Stomach (tissue), 9 donors: ENCODE data around the gene FAM25A. TPM values are rescaled to one million over a fixed set of nuclear protein-coding genes. Genes with fewer than 3 reads are reported as not detected.
"Not testable (repeated sequence)": the region's sequence is repeated elsewhere in the genome, so short reads cannot be mapped to it uniquely, and the experiment has no call there.

Experiments used
- DNase-seq, 2 donors: peaks; one replicate each; pipeline versions ENCODE4 v3.0.0 to v3.0.0-alpha.2; 2013 to 2019
- H3K27ac ChIP-seq, 5 donors: fragments of 200-600 bp in 4 of 5; sonication (generic) in 4 of 5; one replicate each; pipeline ENCODE4 v1.5.1; 2013 to 2019; ENCODE audit warnings: mild to moderate bottlenecking in 1 of 5, moderate library complexity in 1 of 5
- H3K27me3 ChIP-seq, 3 donors: fragments of 200-600 bp; sonication (generic); one replicate each; pipeline ENCODE4 v1.5.1; 2017 to 2019; ENCODE audit warnings: mixed run types in 1 of 3
- H3K36me3 ChIP-seq, 4 donors: fragments of 200-600 bp; sonication (generic); 1 replicate in 3 of 4; 2 replicates in 1 of 4; pipeline ENCODE4 v1.5.1; 2016 to 2019
- H3K4me1 ChIP-seq, 4 donors: fragments of 200-600 bp; sonication (generic); one replicate each; pipeline ENCODE4 v1.5.1; 2016 to 2019
- H3K4me3 ChIP-seq, 4 donors: fragments of 200-600 bp; sonication (generic) in 3 of 4; one replicate each; pipeline ENCODE4 v1.5.1; 2016 to 2019; ENCODE audit warnings: mild to moderate bottlenecking in 1 of 4
- H3K9me3 ChIP-seq, 4 donors: fragments of 200-600 bp; sonication (generic); one replicate each; pipeline ENCODE4 v1.5.1; 2016 to 2019
- EP300 ChIP-seq: sonication (generic); formaldehyde crosslinking; IDR thresholded peaks from one replicate; pipeline ENCODE4 v1.6.1; 2017; ENCODE audit warnings: antibody characterized with exemption
- POLR2A ChIP-seq, 4 donors: fragments of 450-650 bp; IDR thresholded peaks; one replicate each; pipeline ENCODE4 v1.6.1; 2016; ENCODE audit warnings: antibody characterized with exemption in 4 of 4, control low read depth in 2 of 4, mild to moderate bottlenecking in 1 of 4, moderate library complexity in 1 of 4
- POLR2AphosphoS5 ChIP-seq, 3 donors: sonication (generic); formaldehyde crosslinking; IDR thresholded peaks; one replicate each; pipeline ENCODE4 v1.6.1; 2016; ENCODE audit warnings: antibody characterized with exemption in 3 of 3
- WGBS, 5 donors: extraction: QIAGEN DNeasy Blood & Tissue Kit in 3 of 5; methylation state at CpG; one replicate each; pipeline versions ENCODE4 v1.1.5 to v1.1.7; 2013 to 2018; 5-methylcytosine and 5-hydroxymethylcytosine counted together
- intact Hi-C: fragments of 100-400 bp; cut with DNase I; formaldehyde crosslinking; loops from one replicate; pipeline ENCODE4 v1.15.1; 2023; ENCODE audit warnings: low total_unique reads
- polyA plus RNA-seq, 3 donors: library from polyadenylated mRNA; stranded (reverse); fragments of 200-250 nt; gene quantifications; one replicate each; pipeline ENCODE4 v1.2.3, GENCODE V29; 2013
- total RNA-seq, 5 donors: library from RNA; depleted of rRNA; stranded (reverse); fragments of >200 nt; gene quantifications; one replicate each; pipeline versions ENCODE4 v1.1.0 to v1.2.3, GENCODE V29; 2014 to 2016
- TF ChIP-seq, protein P1 (sequence below), 7 experiments: fragments of 450-650 bp in 4 of 7; fragments of 200-600 bp in 3 of 7; sonication (generic) in 3 of 7; IDR thresholded peaks; one replicate each; pipeline ENCODE4 v1.5.1; 2016 to 2019; ENCODE audit warnings: antibody characterized with exemption in 7 of 7, control low read depth in 2 of 7, mild to moderate bottlenecking in 1 of 7
- donor health status: healthy with polysubstance abuse.
- donor health status: Bipolar disorder and iron deficiency.
- donor health status: healthy.

The FAM25A gene
- total and polyA plus RNA-seq, 8 donors = 11.9 TPM; not detected in 7

DNA sequence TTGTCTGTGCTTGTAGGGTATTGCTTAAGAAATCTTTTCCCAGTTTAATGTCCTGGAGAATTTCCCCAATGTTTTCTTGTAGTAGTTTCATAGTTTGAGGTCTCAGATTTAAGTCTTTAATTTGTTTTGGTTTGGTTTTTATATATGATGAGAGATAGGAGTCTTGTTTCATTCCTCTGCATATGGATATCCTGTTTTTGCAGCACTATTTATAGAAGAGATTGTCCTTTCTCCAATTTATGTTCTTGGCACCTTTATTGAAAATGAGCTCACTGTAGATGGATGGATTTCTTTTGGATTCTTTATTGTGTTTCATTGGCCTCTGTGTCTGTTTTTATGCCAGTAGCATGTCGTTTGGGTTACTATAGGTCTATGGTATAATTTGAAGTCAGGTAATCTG is 31.6 kb upstream of the FAM25A start:
- intact Hi-C loops = no loop called here
- Histone ChIP-seq H3K9me3 (no peaks in the 10 kb centered on the region), H3K27ac (no peak overlapping the region), H3K27me3 (no peaks in the 10 kb centered on the region), H3K36me3 (peaks cover 0 to 11% (median 8%) of the 10 kb centered on the region in 4 donors), H3K4me1 (no peaks in the 10 kb centered on the region), H3K4me3 (no peak overlapping the region)
- TF ChIP-seq POLR2AphosphoS5 (IDR thresholded peaks at IDR 0.05) = no peak
- no peak for TF ChIP-seq POLR2A (IDR thresholded peaks at IDR 0.05)
- no peak for TF ChIP-seq EP300
- TF ChIP-seq, protein P1, sequence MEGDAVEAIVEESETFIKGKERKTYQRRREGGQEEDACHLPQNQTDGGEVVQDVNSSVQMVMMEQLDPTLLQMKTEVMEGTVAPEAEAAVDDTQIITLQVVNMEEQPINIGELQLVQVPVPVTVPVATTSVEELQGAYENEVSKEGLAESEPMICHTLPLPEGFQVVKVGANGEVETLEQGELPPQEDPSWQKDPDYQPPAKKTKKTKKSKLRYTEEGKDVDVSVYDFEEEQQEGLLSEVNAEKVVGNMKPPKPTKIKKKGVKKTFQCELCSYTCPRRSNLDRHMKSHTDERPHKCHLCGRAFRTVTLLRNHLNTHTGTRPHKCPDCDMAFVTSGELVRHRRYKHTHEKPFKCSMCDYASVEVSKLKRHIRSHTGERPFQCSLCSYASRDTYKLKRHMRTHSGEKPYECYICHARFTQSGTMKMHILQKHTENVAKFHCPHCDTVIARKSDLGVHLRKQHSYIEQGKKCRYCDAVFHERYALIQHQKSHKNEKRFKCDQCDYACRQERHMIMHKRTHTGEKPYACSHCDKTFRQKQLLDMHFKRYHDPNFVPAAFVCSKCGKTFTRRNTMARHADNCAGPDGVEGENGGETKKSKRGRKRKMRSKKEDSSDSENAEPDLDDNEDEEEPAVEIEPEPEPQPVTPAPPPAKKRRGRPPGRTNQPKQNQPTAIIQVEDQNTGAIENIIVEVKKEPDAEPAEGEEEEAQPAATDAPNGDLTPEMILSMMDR (IDR thresholded peaks at IDR 0.05) = no peak
- DNase-seq = no peak
- WGBS, 5 donors = 56 to 81% (median 68%) methylated on average over 1 of the region's 1 CpG

DNA sequence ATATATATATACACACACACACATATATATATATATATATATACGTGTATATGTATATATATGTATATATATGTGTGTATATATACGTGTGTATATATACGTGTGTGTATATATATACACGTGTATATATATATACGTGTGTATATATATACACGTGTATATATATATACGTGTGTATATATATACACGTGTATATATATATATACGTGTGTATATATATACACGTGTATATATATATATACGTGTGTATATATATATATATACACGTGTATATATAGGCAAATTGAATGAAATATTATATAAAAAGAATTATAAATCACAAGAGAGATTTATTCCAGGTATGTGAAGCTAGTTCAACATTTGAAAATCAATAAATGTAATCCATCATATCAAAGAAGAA is 28.7 kb upstream of the FAM25A start:
- intact Hi-C loops = not testable (repeated sequence)
- WGBS, 5 donors = 72 to 90% (median 78%) methylated on average over 12 of the region's 12 CpGs

DNA sequence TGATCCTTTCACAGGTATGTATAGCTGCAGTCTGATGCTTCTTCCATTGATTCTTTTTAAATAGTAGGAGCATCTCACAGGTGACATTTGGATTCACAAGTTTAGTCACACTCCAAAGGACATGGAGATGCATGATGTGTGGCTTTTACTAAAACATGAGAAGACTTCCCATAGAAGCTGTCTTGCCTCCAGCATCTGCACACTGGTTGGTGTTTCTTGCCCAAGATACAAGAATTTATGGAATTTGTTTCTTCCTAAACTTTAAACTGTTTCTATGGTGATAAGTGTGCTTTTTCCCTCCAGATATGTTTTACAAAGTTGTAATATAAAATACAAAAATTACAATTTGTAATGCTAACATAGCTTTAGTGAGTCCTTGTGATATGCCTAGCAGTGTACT is 27.6 kb upstream of the FAM25A start:
- Histone ChIP-seq H3K4me1 (no peaks in the 10 kb centered on the region), H3K9me3 (no peaks in the 10 kb centered on the region), H3K27ac (no peak overlapping the region), H3K27me3 (no peaks in the 10 kb centered on the region), H3K4me3 (no peak overlapping the region), H3K36me3 (peaks cover 0 to 20% (median 11%) of the 10 kb centered on the region in 4 donors)
- intact Hi-C loops = no loop called here
- DNase-seq = no peak
- no peak for TF ChIP-seq POLR2A (IDR thresholded peaks at IDR 0.05)
- TF ChIP-seq POLR2AphosphoS5 (IDR thresholded peaks at IDR 0.05) = no peak
- TF ChIP-seq EP300 = no peak
- TF ChIP-seq, protein P1 (IDR thresholded peaks at IDR 0.05) = no peak

More for the DNA sequence above, 28.7 kb upstream of the FAM25A start:
- H3K27ac ChIP-seq, DNase-seq, H3K9me3 ChIP-seq, H3K27me3 ChIP-seq, H3K4me3 ChIP-seq, H3K4me1 ChIP-seq: not testable (repeated sequence)
- peaks cover 0 to 19% (median 11%) of the 10 kb centered on the region in 4 donors for H3K36me3 ChIP-seq

DNA sequence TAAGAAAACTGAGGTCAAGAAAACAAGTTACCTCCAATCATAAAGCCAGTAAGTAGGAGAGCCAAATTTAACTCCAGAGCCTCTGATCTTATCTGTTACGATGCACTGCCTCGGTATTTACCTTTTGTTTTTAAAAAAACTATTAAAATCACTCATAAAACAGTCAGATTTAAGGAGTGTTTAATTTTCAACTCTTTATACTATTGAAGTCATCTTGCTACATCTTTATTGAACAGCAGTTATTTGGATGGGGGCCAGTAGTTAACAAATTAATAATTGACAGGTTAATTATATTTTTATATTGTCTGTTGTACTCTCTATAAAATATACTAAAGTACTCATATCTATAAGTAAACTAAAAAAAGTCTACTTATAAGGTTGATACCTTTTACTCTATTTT is 27.2 kb upstream of the FAM25A start:
- Histone ChIP-seq H3K36me3 (peaks cover 0 to 20% (median 11%) of the 10 kb centered on the region in 4 donors), H3K27me3 (no peaks in the 10 kb centered on the region), H3K27ac (no peak overlapping the region), H3K9me3 (no peaks in the 10 kb centered on the region), H3K4me3 (no peak overlapping the region), H3K4me1 (no peaks in the 10 kb centered on the region)
- WGBS, 5 donors = 71 to 81% (median 78%) methylated on average over 2 of the region's 2 CpGs
- no peak for TF ChIP-seq POLR2AphosphoS5 (IDR thresholded peaks at IDR 0.05)
- no peak for TF ChIP-seq EP300
- TF ChIP-seq POLR2A (IDR thresholded peaks at IDR 0.05) = no peak
- TF ChIP-seq, protein P1 (IDR thresholded peaks at IDR 0.05) = no peak
- DNase-seq = no peak
- intact Hi-C loops = no loop called here

DNA sequence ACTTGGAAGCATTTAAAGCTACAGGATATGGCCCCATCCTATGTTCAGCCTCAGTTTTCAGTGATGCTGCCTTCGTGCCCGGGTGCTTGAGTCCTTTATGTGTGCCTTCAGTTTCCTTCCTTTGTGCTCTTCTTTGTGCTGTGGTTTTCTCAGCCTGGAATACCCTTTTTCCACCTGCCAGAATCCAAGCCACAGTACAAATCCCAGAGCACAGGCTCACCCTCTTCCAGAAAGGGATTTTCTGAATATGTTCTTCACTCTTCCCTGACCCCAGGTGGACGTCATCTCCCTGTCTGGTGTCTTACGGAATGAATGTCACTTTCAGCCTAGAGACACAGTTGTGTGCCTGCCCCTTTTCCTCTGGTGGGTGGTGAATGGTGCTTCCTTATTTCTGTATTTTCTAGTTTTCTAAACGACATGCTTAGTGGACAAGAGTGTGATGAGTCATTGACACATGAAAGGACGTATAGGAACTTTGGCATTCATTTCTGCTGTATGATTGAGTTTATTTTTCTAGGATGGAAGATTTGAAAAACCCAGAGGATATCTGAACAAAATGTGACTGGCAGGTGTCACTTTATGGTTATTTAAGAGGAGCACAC is 20.2 kb upstream of the FAM25A start:
- 73 to 81% (median 76%) methylated on average over 6 of the region's 6 CpGs for WGBS, 5 donors
- H3K4me3 ChIP-seq, H3K27ac ChIP-seq, intact Hi-C loops, H3K4me1 ChIP-seq, DNase-seq, H3K27me3 ChIP-seq, H3K9me3 ChIP-seq: not testable (repeated sequence)
- peaks cover 0 to 12% (median 0%) of the 10 kb centered on the region in 4 donors for H3K36me3 ChIP-seq
